CD4-positive, alpha-beta T cell treated with Interleukin-15 for 1 hour (primary cell): ENCODE measurements around the gene FMO1.
"Not testable (repeated sequence)": the region's sequence is repeated elsewhere in the genome, so short reads cannot be mapped to it uniquely, and the experiment has no call there.

Experiments
- DNase-seq: peaks from one replicate; pipeline ENCODE4 v3.0.0-alpha.2; 2020

FMO1 gene

GRCh38 chr1:171248302-171248701, at the start of gene FMO1:
Gene FMO1, plus strand, starts transcription at chr1:171248494. Its CDS starts 9,594 bp downstream, at chr1:171258088.
- DNase-seq, result no peak

GRCh38 chr1:171204296-171204695, 44.0 kb upstream of the FMO1 start:
- DNase-seq, result no peak

GRCh38 chr1:171206204-171206977, 41.9 kb upstream of the FMO1 start:
- DNase-seq, result no peak

- DNase-seq, result no peak
Observed at GRCh38 chr1:171206978-171207355, 41.3 kb upstream of the FMO1 start.

GRCh38 chr1:171207377-171207776, 40.9 kb upstream of the FMO1 start:
- DNase-seq, result no peak

- no peak for DNase-seq
Observed at GRCh38 chr1:171210355-171210754, 37.9 kb upstream of the FMO1 start.

- DNase-seq, result no peak
Observed at GRCh38 chr1:171212607-171213351, 35.5 kb upstream of the FMO1 start.

- no peak for DNase-seq
Observed at GRCh38 chr1:171213559-171214454, 34.5 kb upstream of the FMO1 start.

GRCh38 chr1:171217658-171218443, 30.4 kb upstream of the FMO1 start:
- no peak for DNase-seq

- DNase-seq, result no peak
Observed at GRCh38 chr1:171218661-171219060, 29.6 kb upstream of the FMO1 start.

GRCh38 chr1:171219346-171220080, 28.8 kb upstream of the FMO1 start:
- no peak for DNase-seq

GRCh38 chr1:171220081-171220420, 28.2 kb upstream of the FMO1 start:
- DNase-seq, result no peak

GRCh38 chr1:171220581-171221054, 27.7 kb upstream of the FMO1 start:
- DNase-seq, result no peak

- no peak for DNase-seq
Observed at GRCh38 chr1:171221665-171222591, 26.4 kb upstream of the FMO1 start.

GRCh38 chr1:171222936-171223335, 25.4 kb upstream of the FMO1 start:
- no peak for DNase-seq

- DNase-seq, result not testable (repeated sequence)
Observed at GRCh38 chr1:171224257-171224656, 24.0 kb upstream of the FMO1 start.

- DNase-seq, result no peak
Observed at GRCh38 chr1:171226747-171227370, 21.4 kb upstream of the FMO1 start.

GRCh38 chr1:171231326-171231725, 17.0 kb upstream of the FMO1 start:
- DNase-seq, result no peak

GRCh38 chr1:171233183-171233582, 15.1 kb upstream of the FMO1 start:
- no peak for DNase-seq

GRCh38 chr1:171236231-171236630, 12.1 kb upstream of the FMO1 start:
- not testable (repeated sequence) for DNase-seq
